Adipocyte (in vitro differentiated cells): ENCODE results near the gene PALMD.

Source experiments
- DNase-seq: peaks from one replicate; pipeline ENCODE4 v3.0.0-alpha.2; 2015; ENCODE audit warnings: low read depth
- H3K27me3 ChIP-seq: replicated peaks from 2 replicates; pipeline ENCODE4 v1.7.0; 2013; ENCODE audit warnings: mild to moderate bottlenecking, low read length, moderate library complexity; ENCODE audit not compliant: control insufficient read depth, insufficient read depth
- H3K36me3 ChIP-seq: 2 replicates; pipeline ENCODE4 v1.7.0; 2013; ENCODE audit warnings: low read length, mild to moderate bottlenecking, moderate library complexity; ENCODE audit not compliant: control insufficient read depth, insufficient read depth, severe bottlenecking
- H3K4me1 ChIP-seq: 2 replicates; pipeline ENCODE4 v1.7.0; 2013; ENCODE audit warnings: mild to moderate bottlenecking, low read length, moderate library complexity; ENCODE audit not compliant: control insufficient read depth, insufficient read depth
- H3K4me3 ChIP-seq: 2 replicates; pipeline ENCODE4 v1.7.0; 2013; ENCODE audit warnings: mild to moderate bottlenecking, low read length, moderate library complexity
- H3K9ac ChIP-seq: 2 replicates; pipeline ENCODE4 v1.7.0; 2013; ENCODE audit warnings: mild to moderate bottlenecking, low read length, moderate library complexity
- H3K9me3 ChIP-seq: 2 replicates; pipeline ENCODE4 v1.7.0; 2013; ENCODE audit warnings: mild to moderate bottlenecking, low read length, moderate library complexity; ENCODE audit not compliant: control insufficient read depth

PALMD gene

DNA sequence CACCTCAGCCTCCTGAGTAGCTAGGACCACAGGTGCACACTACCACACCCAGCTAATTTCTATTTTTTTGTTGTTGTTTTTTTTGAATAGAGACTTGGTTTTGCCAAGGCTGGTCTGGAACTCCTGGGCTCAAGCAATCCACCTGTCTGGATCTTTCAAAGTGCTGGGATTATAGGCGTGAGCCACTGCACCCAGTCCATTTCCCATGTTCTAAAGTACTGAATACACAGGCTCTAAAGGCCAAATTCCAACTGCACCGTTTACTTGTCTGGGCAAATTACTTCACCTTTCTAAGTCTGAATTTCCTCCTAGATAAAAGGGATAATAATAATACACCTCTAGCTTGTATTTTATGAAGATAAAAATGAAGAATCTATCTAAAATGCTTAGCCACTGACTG lies 80.9 kb downstream of the PALMD start:
- H3K9ac ChIP-seq = no peak overlapping the region
- H3K36me3 ChIP-seq = no peaks in the 10 kb centered on the region
- no peaks in the 10 kb centered on the region for H3K9me3 ChIP-seq
- no peaks in the 10 kb centered on the region for H3K27me3 ChIP-seq
- no peak overlapping the region for H3K4me3 ChIP-seq
- H3K4me1 ChIP-seq = peaks cover 3% of the 10 kb centered on the region
- DNase-seq = no peak

DNA sequence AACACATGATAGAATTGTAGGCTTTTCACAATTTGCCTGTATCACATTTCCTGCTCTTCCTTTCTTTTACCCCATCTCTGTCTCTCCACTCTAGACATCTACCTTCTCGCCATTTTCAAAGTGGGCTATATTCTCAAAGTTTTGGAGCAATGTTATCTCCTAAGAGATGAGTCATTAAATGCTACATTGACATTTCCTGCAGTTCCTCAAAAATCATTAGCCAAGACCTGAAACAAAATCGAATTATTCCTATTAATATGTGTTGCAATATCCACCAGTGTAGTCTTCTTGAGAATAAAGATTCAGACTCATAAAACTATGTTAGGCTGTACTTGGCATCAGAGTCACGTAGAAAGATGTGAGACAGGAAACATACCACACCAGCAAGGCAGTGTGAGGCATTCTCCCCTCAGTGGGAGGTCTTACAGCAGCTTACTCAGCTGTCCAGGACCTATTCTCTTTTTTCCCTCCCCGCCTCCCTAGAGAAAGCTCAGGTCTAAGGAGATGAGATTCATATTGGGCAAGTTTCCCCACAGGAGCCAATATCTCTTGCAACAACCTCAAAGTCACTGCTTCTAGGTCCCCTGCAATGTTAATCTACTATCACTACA lies 81.8 kb downstream of the PALMD start:
- Histone ChIP-seq H3K4me1 (peaks cover 3% of the 10 kb centered on the region), H3K36me3 (no peaks in the 10 kb centered on the region), H3K9me3 (no peaks in the 10 kb centered on the region), H3K4me3 (no peak overlapping the region), H3K9ac (no peak overlapping the region), H3K27me3 (no peaks in the 10 kb centered on the region)
- DNase-seq = no peak

DNA sequence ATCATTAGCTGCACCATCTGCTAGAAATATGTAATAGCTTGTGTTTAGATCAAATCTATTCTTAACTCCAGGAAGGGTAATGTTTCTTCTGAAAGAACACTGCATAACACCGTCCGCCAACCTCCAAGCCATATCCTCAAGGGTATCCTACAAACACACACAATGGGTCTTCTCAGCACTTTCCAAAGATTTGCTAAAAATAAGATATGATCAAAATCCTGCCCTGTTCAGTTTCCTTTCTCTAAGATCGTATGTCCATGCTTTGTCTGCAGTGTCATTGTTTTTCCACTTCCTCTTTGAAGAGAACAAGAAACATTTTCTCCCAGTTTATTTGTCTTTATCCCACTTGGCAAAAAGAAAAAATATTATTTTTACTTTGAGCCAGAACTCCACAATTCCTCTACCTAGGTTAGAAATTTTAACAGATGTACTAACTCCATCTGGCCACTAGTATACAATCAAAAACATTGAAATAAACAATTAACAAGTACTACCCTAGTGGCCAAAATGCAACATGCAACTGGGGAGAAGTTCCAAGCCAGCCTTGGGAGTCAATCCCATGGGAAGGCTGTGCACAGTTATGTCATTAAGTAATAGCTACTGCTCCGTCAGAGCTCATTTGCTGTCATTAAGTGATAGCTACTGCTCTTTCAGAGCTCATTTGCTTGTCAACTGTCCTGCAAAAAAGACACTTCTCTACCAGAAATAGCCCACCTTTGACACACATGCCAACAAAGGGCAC lies 82.8 kb downstream of the PALMD start:
- Histone ChIP-seq H3K36me3 (no peaks in the 10 kb centered on the region), H3K27me3 (no peaks in the 10 kb centered on the region)

DNA sequence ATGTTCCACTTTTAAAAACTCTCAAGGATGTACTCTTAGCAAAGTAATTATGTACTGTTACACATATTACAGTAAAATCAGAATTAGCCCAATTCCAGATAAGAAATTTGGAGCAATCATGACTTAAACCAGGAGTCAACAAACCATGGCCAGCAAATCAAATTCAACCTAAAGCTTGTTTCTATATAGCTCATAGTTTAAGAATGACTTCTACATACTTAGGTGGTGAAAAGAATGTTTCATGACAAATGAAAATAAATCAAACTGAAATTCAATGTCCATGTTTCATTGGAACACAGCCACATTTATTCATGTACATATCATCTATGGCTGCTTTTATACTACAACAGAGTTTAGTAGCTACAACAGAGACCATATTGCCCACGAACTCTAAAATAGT lies 85.5 kb downstream of the PALMD start:
- Histone ChIP-seq H3K4me1 (peaks cover 3% of the 10 kb centered on the region), H3K36me3 (no peaks in the 10 kb centered on the region), H3K9me3 (no peaks in the 10 kb centered on the region), H3K4me3 (no peak overlapping the region), H3K27me3 (no peaks in the 10 kb centered on the region), H3K9ac (no peak overlapping the region)
- DNase-seq = peak; percentile 57

More for the DNA sequence above, 82.8 kb downstream of the PALMD start:
- H3K4me3 ChIP-seq = no peak overlapping the region
- no peaks in the 10 kb centered on the region for H3K9me3 ChIP-seq
- no peak for DNase-seq
- no peak overlapping the region for H3K9ac ChIP-seq
- H3K4me1 ChIP-seq = peaks cover 3% of the 10 kb centered on the region

DNA sequence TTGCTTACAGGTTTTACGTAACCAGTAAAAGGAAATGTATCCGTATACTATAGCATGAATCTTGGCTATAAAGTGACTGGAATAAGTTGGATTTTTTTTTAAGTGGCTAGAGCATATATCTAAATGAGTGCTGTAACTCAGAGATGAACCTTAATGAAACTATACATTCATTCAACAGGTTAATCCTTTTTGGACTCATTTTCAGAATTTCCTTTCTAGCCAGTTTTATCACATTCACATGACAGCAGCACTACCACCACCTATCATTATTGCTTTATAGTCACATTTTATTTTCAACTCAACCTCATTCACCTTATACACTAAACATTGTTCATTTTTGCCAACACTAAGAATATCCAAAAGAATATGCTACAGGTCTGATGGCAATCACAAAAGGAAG lies 89.9 kb downstream of the PALMD start:
- Histone ChIP-seq H3K27me3 (no peaks in the 10 kb centered on the region), H3K4me3 (no peak overlapping the region), H3K9ac (no peak overlapping the region), H3K4me1 (peaks cover 12% of the 10 kb centered on the region), H3K36me3 (no peaks in the 10 kb centered on the region), H3K9me3 (no peaks in the 10 kb centered on the region)
- no peak for DNase-seq

DNA sequence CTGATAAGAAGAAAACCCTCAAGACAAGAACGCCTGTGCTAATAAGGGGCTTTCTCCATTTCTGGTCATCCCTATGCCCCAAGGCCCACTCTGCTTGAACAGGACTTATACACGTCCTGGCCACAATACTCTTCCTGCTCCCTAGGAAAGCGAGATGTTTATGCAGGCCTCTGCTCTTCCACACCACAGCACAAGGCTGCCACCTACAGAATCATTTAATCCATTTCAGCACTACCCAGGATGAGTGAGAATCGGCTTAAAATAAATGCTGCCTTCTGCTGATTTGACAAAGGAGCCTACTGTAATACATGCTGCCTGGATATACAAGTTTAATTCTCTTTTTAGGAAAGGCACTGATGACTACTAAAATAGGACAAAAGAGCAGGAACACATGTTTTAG lies 91.1 kb downstream of the PALMD start:
- Histone ChIP-seq H3K9ac (peak overlapping the region; percentile 28), H3K4me3 (no peak overlapping the region), H3K9me3 (no peaks in the 10 kb centered on the region), H3K27me3 (no peaks in the 10 kb centered on the region), H3K36me3 (peaks cover 3% of the 10 kb centered on the region), H3K4me1 (peaks cover 12% of the 10 kb centered on the region)
- DNase-seq = peak; percentile 80

DNA sequence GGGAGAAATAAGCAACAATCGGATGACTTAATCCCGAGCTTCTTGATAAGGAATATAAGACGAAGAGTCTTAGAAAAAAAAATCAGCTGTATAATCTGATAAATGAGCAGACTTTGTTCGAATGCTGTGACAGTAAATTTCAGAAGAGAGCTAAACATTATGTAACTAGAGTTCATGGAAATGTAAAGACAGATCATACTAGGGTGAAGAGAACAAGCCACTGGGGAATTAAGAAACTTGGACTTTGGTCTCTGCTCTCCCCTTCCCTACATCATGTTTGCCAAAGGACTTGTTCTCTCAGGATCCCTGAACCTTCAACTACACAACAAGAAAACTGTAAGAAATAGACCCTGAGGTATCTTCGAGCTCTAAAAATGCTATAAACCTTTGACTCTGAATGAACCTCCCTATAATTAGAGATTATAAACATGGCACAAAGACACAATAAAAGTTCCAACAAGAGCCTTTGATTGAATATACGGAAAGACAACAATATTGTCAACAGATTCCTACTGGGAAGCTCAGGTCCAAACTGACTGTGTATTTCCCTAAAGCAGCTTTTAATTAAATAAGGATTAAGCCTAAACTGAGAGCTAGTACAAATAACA lies 93.0 kb downstream of the PALMD start:
- Histone ChIP-seq H3K27me3 (no peaks in the 10 kb centered on the region), H3K4me3 (no peak overlapping the region), H3K36me3 (peaks cover 3% of the 10 kb centered on the region), H3K9me3 (no peaks in the 10 kb centered on the region), H3K9ac (no peak overlapping the region), H3K4me1 (peaks cover 12% of the 10 kb centered on the region)
- DNase-seq = no peak

DNA sequence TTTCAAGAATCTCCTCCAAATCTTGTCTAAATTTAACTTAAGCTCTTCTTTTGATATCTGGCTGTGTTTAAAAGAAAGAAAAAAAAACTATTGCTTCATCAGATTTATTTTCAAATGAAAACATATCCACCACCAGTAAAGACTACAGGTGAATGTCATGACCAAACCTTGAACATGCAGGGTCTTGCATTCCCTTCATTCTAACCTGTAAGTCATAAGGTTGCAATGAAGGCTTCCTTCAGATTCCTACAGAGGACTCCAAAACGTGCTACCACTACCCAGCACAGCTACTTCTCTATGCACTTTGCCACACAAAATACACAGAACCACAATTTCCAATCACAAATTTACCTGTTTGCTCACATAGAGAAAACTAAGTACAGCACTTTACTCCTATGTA lies 94.2 kb downstream of the PALMD start:
- peaks cover 12% of the 10 kb centered on the region for H3K4me1 ChIP-seq
- H3K9me3 ChIP-seq = no peaks in the 10 kb centered on the region
- H3K4me3 ChIP-seq = no peak overlapping the region
- DNase-seq = no peak
- H3K36me3 ChIP-seq = peaks cover 3% of the 10 kb centered on the region
- H3K9ac ChIP-seq = no peak overlapping the region
- no peaks in the 10 kb centered on the region for H3K27me3 ChIP-seq
